Fibroblast of lung (primary cell): ENCODE results near the gene TEC. TPM values are rescaled to one million over a fixed set of nuclear protein-coding genes. Genes with fewer than 3 reads are reported as not detected.

ENCODE experiments used
- DNase-seq, 2 donors: peaks; one replicate each; pipeline versions ENCODE4 v3.0.0 to v3.0.0-alpha.2; 2010; ENCODE audit warnings: low read depth in 2 of 2
- H2AFZ ChIP-seq: 2 replicates; pipeline ENCODE4 v1.5.1; 2012; ENCODE audit warnings: low read length, control low read depth, inconsistent platforms
- H3K27ac ChIP-seq: 2 replicates; pipeline ENCODE4 v1.5.1; 2011; ENCODE audit warnings: low read length, control low read depth; ENCODE audit not compliant: insufficient read depth
- H3K27me3 ChIP-seq: 2 replicates; pipeline ENCODE4 v1.5.1; 2011; ENCODE audit warnings: mild to moderate bottlenecking, low read length; ENCODE audit not compliant: control insufficient read depth, insufficient read depth
- H3K36me3 ChIP-seq: 2 replicates; pipeline ENCODE4 v1.5.1; 2011; ENCODE audit warnings: low read length; ENCODE audit not compliant: control insufficient read depth, insufficient read depth
- H3K4me1 ChIP-seq: 2 replicates; pipeline ENCODE4 v1.5.1; 2011; ENCODE audit warnings: low read length; ENCODE audit not compliant: control insufficient read depth, insufficient read depth; ENCODE audit errors: extremely low read depth
- H3K4me2 ChIP-seq: 2 replicates; pipeline ENCODE4 v1.5.1; 2011; ENCODE audit warnings: low read length, control low read depth; ENCODE audit not compliant: insufficient read depth; ENCODE audit errors: extremely low read depth
- H3K4me3 ChIP-seq, 4 experiments: fragments of 200-600 bp in 1 of 4; sonication (generic) in 1 of 4; replicated peaks in 1 of 4; 2 replicates each; pipeline ENCODE4 v1.5.1; 2011 to 2016; ENCODE audit warnings: low read length in 4 of 4, low read depth in 3 of 4, mild to moderate bottlenecking in 3 of 4, control low read depth in 2 of 4, inconsistent platforms in 1 of 4, mixed read lengths in 1 of 4; ENCODE audit not compliant: insufficient read depth in 1 of 4; ENCODE audit errors: control extremely low read depth in 1 of 4
- H3K79me2 ChIP-seq: 2 replicates; pipeline ENCODE4 v1.5.1; 2012; ENCODE audit warnings: mild to moderate bottlenecking, low read length, inconsistent platforms; ENCODE audit not compliant: control insufficient read depth, insufficient read depth
- H3K9ac ChIP-seq: 2 replicates; pipeline ENCODE4 v1.5.1; 2011; ENCODE audit warnings: mild to moderate bottlenecking, low read length, control low read depth; ENCODE audit not compliant: insufficient read depth
- H3K9me3 ChIP-seq: 2 replicates; pipeline ENCODE4 v1.5.1; 2012; ENCODE audit warnings: low read depth, low read length; ENCODE audit not compliant: control insufficient read depth, insufficient read depth
- H4K20me1 ChIP-seq: 2 replicates; pipeline ENCODE4 v1.5.1; 2011; ENCODE audit warnings: low read length; ENCODE audit not compliant: control insufficient read depth, insufficient read depth; ENCODE audit errors: extremely low read depth
- CTCF ChIP-seq, 2 donors: IDR thresholded peaks in 1 of 2; conservative IDR thresholded peaks in 1 of 2; 1 replicate in 1 of 2; 2 replicates in 1 of 2; pipeline ENCODE4 v1.5.1; 2011 to 2012; ENCODE audit warnings: low read length in 2 of 2, control low read depth in 1 of 2, inconsistent platforms in 1 of 2, low read depth in 1 of 2, mild to moderate bottlenecking in 1 of 2
- EZH2 ChIP-seq: IDR thresholded peaks from 2 replicates; pipeline ENCODE4 v1.5.1; 2012; ENCODE audit warnings: low read length, control low read depth, mild to moderate bottlenecking; ENCODE audit errors: missing control alignments
- polyA plus RNA-seq, 2 donors: library from polyadenylated mRNA; depleted of rRNA in 1 of 2; stranded (reverse) in 1 of 2; unstranded in 1 of 2; fragments of >200 nt; gene quantifications; 2 replicates each; pipeline ENCODE4 v1.2.1, GENCODE V29; 2011 to 2012; ENCODE audit warnings: missing spikeins in 1 of 2
- total RNA-seq: library from RNA; depleted of rRNA; stranded (reverse); fragments of >200 nt; gene quantifications from 2 replicates; pipeline ENCODE4 v1.2.1, GENCODE V29; 2014

The TEC gene
- total and polyA plus RNA-seq, 2 donors (not counting 1 experiment from before 2014, with no cell fraction given), result 0.79 to 5.3 TPM

GRCh38 chr4:48124870-48125269, 144.8 kb downstream of the TEC start:
- Histone ChIP-seq H2AFZ (no peak overlapping the region), H3K36me3 (no peaks in the 10 kb centered on the region), H4K20me1 (no peaks in the 10 kb centered on the region), H3K27me3 (no peaks in the 10 kb centered on the region), H3K4me2 (no peak overlapping the region), H3K4me1 (peaks cover 7% of the 10 kb centered on the region), H3K79me2 (no peaks in the 10 kb centered on the region), H3K9ac (no peak overlapping the region), H3K4me3 (no peak overlapping the region), H3K9me3 (no peaks in the 10 kb centered on the region), H3K27ac (no peak overlapping the region)
- no peak for DNase-seq
- TF ChIP-seq EZH2, result no peak
- no peak for TF ChIP-seq CTCF (conservative IDR thresholded peaks at IDR 0.05 in 1 of 2, IDR thresholded peaks at IDR 0.05 in 1 of 2; ENCODE audit: low read depth in 1 of 2, low read length in 2 of 2)

GRCh38 chr4:48122756-48123155, 146.9 kb downstream of the TEC start:
- Histone ChIP-seq H3K79me2 (no peaks in the 10 kb centered on the region), H3K4me1 (peaks cover 5% of the 10 kb centered on the region), H3K36me3 (no peaks in the 10 kb centered on the region), H3K4me3 (no peak overlapping the region), H3K9me3 (no peaks in the 10 kb centered on the region), H3K9ac (no peak overlapping the region), H2AFZ (no peak overlapping the region), H3K27me3 (no peaks in the 10 kb centered on the region), H3K27ac (no peak overlapping the region), H4K20me1 (no peaks in the 10 kb centered on the region), H3K4me2 (no peak overlapping the region)
- DNase-seq, result no peak
- TF ChIP-seq CTCF (conservative IDR thresholded peaks at IDR 0.05 in 1 of 2, IDR thresholded peaks at IDR 0.05 in 1 of 2; ENCODE audit: low read depth in 1 of 2, low read length in 2 of 2) (no peak), EZH2 (no peak)

GRCh38 chr4:48121180-48121579, 148.5 kb downstream of the TEC start:
- Histone ChIP-seq H3K36me3 (no peaks in the 10 kb centered on the region), H4K20me1 (no peaks in the 10 kb centered on the region), H3K4me3 (no peak overlapping the region), H2AFZ (no peak overlapping the region), H3K4me2 (no peak overlapping the region), H3K27ac (no peak overlapping the region), H3K27me3 (no peaks in the 10 kb centered on the region), H3K9ac (no peak overlapping the region), H3K9me3 (no peaks in the 10 kb centered on the region), H3K4me1 (no peaks in the 10 kb centered on the region), H3K79me2 (no peaks in the 10 kb centered on the region)
- DNase-seq, result no peak
- TF ChIP-seq CTCF (conservative IDR thresholded peaks at IDR 0.05 in 1 of 2, IDR thresholded peaks at IDR 0.05 in 1 of 2; ENCODE audit: low read depth in 1 of 2, low read length in 2 of 2) (no peak), EZH2 (no peak)
